OCI-LY1 (cell line): ENCODE data around the gene PPP2R5C.
"Not testable (repeated sequence)": the region's sequence is repeated elsewhere in the genome, so short reads cannot be mapped to it uniquely, and the experiment has no call there.

Experiments used
- H2AFZ ChIP-seq: fragments of 200-600 bp; sonication (generic), shearing (Covaris generic); 2 replicates; pipeline ENCODE4 v1.6.0; 2014; ENCODE audit warnings: antibody characterized with exemption, mild to moderate bottlenecking, low read length
- H3F3A ChIP-seq: fragments of 200-600 bp; sonication (generic), shearing (Covaris generic); 2 replicates; pipeline ENCODE4 v1.6.0; 2014; ENCODE audit warnings: mild to moderate bottlenecking, antibody characterized with exemption, low read length, moderate library complexity; ENCODE audit not compliant: insufficient read depth
- H3K27ac ChIP-seq: fragments of 200-600 bp; sonication (generic); 2 replicates; pipeline ENCODE4 v1.5.1; 2014; ENCODE audit warnings: low read length, mixed run types, mild to moderate bottlenecking, low read depth; ENCODE audit not compliant: poor library complexity, severe bottlenecking
- H3K27me3 ChIP-seq: fragments of 200-600 bp; sonication (generic); 2 replicates; pipeline ENCODE4 v1.6.0; 2014; ENCODE audit warnings: antibody characterized with exemption, mild to moderate bottlenecking, low read length, moderate library complexity; ENCODE audit not compliant: insufficient read depth
- H3K36me3 ChIP-seq: fragments of 200-600 bp; sonication (generic); 2 replicates; pipeline ENCODE4 v1.6.1; 2014; ENCODE audit warnings: mild to moderate bottlenecking, antibody characterized with exemption, low read length, moderate library complexity, mixed read lengths; ENCODE audit not compliant: insufficient read depth
- H3K4me1 ChIP-seq: fragments of 200-600 bp; sonication (generic); 2 replicates; pipeline ENCODE4 v1.5.1; 2014; ENCODE audit warnings: mild to moderate bottlenecking, low read length, moderate library complexity; ENCODE audit not compliant: insufficient read depth, severe bottlenecking
- H3K4me2 ChIP-seq: fragments of 200-600 bp; sonication (generic), shearing (Covaris generic); 2 replicates; pipeline ENCODE4 v1.6.1; 2014; ENCODE audit warnings: low read length
- H3K4me3 ChIP-seq: fragments of 200-600 bp; sonication (generic); 2 replicates; pipeline ENCODE4 v1.5.1; 2014; ENCODE audit warnings: low read length, low read depth, mild to moderate bottlenecking, mixed read lengths; ENCODE audit not compliant: poor library complexity, severe bottlenecking
- H3K79me2 ChIP-seq: fragments of 200-600 bp; shearing (Covaris generic); 2 replicates; pipeline ENCODE4 v1.6.1; 2016; ENCODE audit warnings: mixed run types, low read length, mixed read lengths; ENCODE audit not compliant: insufficient read depth
- H3K9ac ChIP-seq: fragments of 200-600 bp; sonication (generic), shearing (Covaris generic); 2 replicates; pipeline ENCODE4 v1.6.1; 2014; ENCODE audit warnings: mild to moderate bottlenecking, low read length, mixed read lengths
- H3K9me2 ChIP-seq: fragments of 200-600 bp; sonication (generic), shearing (Covaris generic); 2 replicates; pipeline ENCODE4 v1.6.1; 2014; ENCODE audit warnings: low read depth, mild to moderate bottlenecking, low read length, mixed read lengths
- H3K9me3 ChIP-seq: fragments of 200-600 bp; shearing (Covaris generic); 2 replicates; pipeline ENCODE4 v1.6.1; 2014; ENCODE audit warnings: low read length, mixed read lengths
- H4K20me1 ChIP-seq: fragments of 200-600 bp; sonication (generic), shearing (Covaris generic); 2 replicates; pipeline ENCODE4 v1.6.0; 2016; ENCODE audit warnings: mild to moderate bottlenecking, low read length; ENCODE audit not compliant: insufficient read depth
- EZH2 ChIP-seq: fragments of 200-600 bp; sonication (generic), shearing (Covaris generic); IDR thresholded peaks from 2 replicates; pipeline ENCODE4 v1.8.0; 2017; ENCODE audit warnings: borderline replicate concordance, mixed run types, mild to moderate bottlenecking, antibody characterized with exemption, low read length, moderate library complexity, mixed read lengths
- TF ChIP-seq, protein P1 (sequence below): fragments of 200-600 bp; sonication (generic), shearing (Covaris generic); IDR thresholded peaks from 2 replicates; pipeline ENCODE4 v1.5.1; 2017; ENCODE audit warnings: mild to moderate bottlenecking, antibody characterized with exemption, low read length, moderate library complexity, mixed read lengths

The PPP2R5C gene

DNA sequence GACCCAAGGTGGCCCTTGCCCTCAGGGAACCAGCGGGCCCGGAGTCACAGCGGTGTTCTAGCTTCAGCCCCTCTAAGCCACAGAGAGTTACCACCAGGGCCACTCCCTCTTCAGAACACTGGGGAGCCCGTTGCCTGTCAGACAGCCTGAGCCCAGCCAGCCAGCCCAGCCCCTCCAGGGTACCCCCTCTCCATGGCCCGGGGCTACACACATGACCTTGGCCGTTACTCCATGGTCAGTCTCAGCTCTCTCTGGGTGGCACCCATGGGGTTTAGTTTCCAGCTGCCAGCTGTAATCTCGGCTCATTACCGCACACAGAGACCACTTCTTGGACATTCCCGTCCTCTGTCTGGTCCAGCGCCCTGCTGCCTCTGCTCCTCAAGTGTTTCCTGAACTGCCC lies 35.0 kb downstream of the PPP2R5C start:
- Histone ChIP-seq H3K36me3 (peaks cover 17% of the 10 kb centered on the region), H3F3A (0 out of 2 replicates have a peak, but pooled peaks cover 4% of the 10 kb centered on the region), H3K27ac (no peak overlapping the region), H3K4me3 (no peak overlapping the region), H2AFZ (no peak overlapping the region), H3K9ac (no peak overlapping the region), H3K4me1 (peaks cover 16% of the 10 kb centered on the region), H3K79me2 (no peaks in the 10 kb centered on the region), H3K9me2 (no peaks in the 10 kb centered on the region), H3K27me3 (no peaks in the 10 kb centered on the region), H3K9me3 (peaks cover 13% of the 10 kb centered on the region; the same call in 1 of the 2 replicates), H3K4me2 (no peak overlapping the region), H4K20me1 (no peaks in the 10 kb centered on the region)
- TF ChIP-seq, protein P1, sequence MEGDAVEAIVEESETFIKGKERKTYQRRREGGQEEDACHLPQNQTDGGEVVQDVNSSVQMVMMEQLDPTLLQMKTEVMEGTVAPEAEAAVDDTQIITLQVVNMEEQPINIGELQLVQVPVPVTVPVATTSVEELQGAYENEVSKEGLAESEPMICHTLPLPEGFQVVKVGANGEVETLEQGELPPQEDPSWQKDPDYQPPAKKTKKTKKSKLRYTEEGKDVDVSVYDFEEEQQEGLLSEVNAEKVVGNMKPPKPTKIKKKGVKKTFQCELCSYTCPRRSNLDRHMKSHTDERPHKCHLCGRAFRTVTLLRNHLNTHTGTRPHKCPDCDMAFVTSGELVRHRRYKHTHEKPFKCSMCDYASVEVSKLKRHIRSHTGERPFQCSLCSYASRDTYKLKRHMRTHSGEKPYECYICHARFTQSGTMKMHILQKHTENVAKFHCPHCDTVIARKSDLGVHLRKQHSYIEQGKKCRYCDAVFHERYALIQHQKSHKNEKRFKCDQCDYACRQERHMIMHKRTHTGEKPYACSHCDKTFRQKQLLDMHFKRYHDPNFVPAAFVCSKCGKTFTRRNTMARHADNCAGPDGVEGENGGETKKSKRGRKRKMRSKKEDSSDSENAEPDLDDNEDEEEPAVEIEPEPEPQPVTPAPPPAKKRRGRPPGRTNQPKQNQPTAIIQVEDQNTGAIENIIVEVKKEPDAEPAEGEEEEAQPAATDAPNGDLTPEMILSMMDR: no peak
- TF ChIP-seq EZH2: no peak

DNA sequence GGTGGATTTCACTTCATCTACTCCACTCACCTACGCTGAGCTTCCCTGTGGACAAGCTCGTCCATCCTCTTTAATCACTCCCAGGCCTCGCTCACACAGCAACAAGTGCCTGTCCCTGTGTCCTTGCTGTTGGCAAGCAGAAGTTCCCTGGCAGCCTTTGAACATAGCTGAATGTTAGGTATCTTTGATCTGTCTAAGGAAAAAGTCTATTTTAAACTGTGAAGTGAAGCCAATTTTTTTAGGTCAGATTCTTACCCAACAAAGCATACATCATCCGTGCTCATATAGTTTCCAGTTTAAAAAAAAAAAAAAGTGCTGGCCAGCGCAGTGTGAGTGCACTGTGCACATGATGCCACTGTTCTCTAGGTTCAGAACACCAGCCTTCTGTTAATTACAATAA lies 36.3 kb downstream of the PPP2R5C start:
- Histone ChIP-seq H3K79me2 (no peaks in the 10 kb centered on the region), H3K27ac (no peak overlapping the region), H3K4me3 (no peak overlapping the region), H3K36me3 (peaks cover 17% of the 10 kb centered on the region), H3K4me1 (peaks cover 2% of the 10 kb centered on the region), H3K9me2 (no peaks in the 10 kb centered on the region), H3K9ac (no peak overlapping the region), H3F3A (no peaks in the 10 kb centered on the region), H2AFZ (no peak overlapping the region), H4K20me1 (no peaks in the 10 kb centered on the region), H3K27me3 (no peaks in the 10 kb centered on the region), H3K4me2 (no peak overlapping the region), H3K9me3 (peaks cover 13% of the 10 kb centered on the region; the same call in 1 of the 2 replicates)
- TF ChIP-seq, protein P1: no peak
- TF ChIP-seq EZH2: no peak

DNA sequence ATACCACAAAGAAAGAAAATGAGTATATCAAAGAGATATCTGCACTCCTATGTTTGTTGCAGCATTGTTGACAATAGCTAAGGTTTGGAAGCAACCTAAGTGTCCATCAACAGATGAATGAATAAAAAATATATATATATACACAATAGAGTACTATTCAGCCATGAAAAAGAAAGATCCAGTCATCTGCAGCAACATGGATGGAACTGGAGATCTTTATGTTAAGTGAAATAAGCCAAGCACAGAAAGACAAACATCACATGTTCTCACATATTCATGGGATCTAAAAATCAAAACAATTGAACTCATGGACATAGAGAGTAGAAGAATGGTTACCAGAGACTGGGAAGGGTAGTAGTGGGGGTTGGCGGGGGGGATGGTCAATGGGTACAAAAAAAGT lies 42.9 kb downstream of the PPP2R5C start:
- not testable (repeated sequence) for H3K79me2 ChIP-seq, H3K36me3 ChIP-seq, H4K20me1 ChIP-seq, H3K27ac ChIP-seq, H2AFZ ChIP-seq, H3K4me3 ChIP-seq, H3K27me3 ChIP-seq, H3F3A ChIP-seq, H3K9me2 ChIP-seq, H3K9me3 ChIP-seq, H3K4me2 ChIP-seq, H3K9ac ChIP-seq
- H3K4me1 ChIP-seq: peaks cover 22% of the 10 kb centered on the region

DNA sequence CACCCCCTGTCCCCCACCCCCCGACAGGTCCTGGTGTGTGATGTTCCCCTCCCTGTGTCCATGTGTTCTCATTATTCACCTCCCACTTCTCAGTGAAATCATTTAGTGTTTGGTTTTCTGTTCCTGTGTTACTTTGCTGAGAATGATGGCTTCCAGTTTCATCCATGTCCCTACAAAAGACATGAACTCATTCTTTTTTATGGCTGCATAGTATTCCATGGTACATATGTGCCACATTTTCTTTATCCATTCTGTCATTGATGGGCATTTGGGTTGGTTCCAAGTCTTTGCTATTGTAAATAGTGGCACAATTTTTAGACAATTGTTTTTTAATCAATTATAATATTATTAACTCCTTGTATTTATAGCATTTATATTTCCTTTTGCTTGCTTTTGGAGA lies 44.7 kb downstream of the PPP2R5C start:
- H3K4me1 ChIP-seq: peaks cover 29% of the 10 kb centered on the region
- H3K9me3 ChIP-seq, H3K27me3 ChIP-seq, H3K4me3 ChIP-seq, H4K20me1 ChIP-seq, H3K4me2 ChIP-seq, H3K79me2 ChIP-seq, H3F3A ChIP-seq, H3K9ac ChIP-seq, H3K27ac ChIP-seq, H3K36me3 ChIP-seq, H3K9me2 ChIP-seq, H2AFZ ChIP-seq: not testable (repeated sequence)
